OCI-LY3 (cell line): ENCODE data around the gene CCM2.

Experiments used
- H2AFZ ChIP-seq: fragments of 200-600, 300-600 bp; shearing (Covaris generic); 2 replicates; pipeline ENCODE4 v1.6.0; 2014; ENCODE audit warnings: antibody characterized with exemption, low read depth, low read length
- H3K27ac ChIP-seq: fragments of 200-600, 300-600 bp; sonication (generic); 2 replicates; pipeline ENCODE4 v1.5.1; 2014; ENCODE audit warnings: mild to moderate bottlenecking, low read length, moderate library complexity, mixed read lengths
- H3K27me3 ChIP-seq: fragments of 200-600, 300-600 bp; sonication (generic); 2 replicates; pipeline ENCODE4 v1.6.1; 2014; ENCODE audit warnings: low read depth, low read length, mixed read lengths
- H3K36me3 ChIP-seq: fragments of 200-600, 300-600 bp; sonication (generic); replicated peaks from 2 replicates; pipeline ENCODE3; 2014; ENCODE audit warnings: low read depth, low read length, mixed read lengths
- H3K4me1 ChIP-seq: fragments of 300-600, 200-600 bp; sonication (generic); 2 replicates; pipeline ENCODE4 v1.6.1; 2014; ENCODE audit warnings: low read length, mixed read lengths
- H3K4me2 ChIP-seq: fragments of 200-600, 300-600 bp; sonication (generic); 2 replicates; pipeline ENCODE4 v1.6.1; 2014; ENCODE audit warnings: low read length, mixed read lengths
- H3K4me3 ChIP-seq: fragments of 300-600, 200-600 bp; sonication (generic); 2 replicates; pipeline ENCODE4 v1.5.1; 2014; ENCODE audit warnings: antibody characterized with exemption, mild to moderate bottlenecking, low read length, moderate library complexity
- H3K79me2 ChIP-seq: fragments of 300-600, 200-600 bp; shearing (Covaris generic); 2 replicates; pipeline ENCODE4 v1.6.1; 2014; ENCODE audit warnings: mild to moderate bottlenecking, low read length, mixed read lengths
- H3K9ac ChIP-seq: fragments of 300-600, 200-600 bp; shearing (Covaris generic); 2 replicates; pipeline ENCODE4 v1.6.0; 2014; ENCODE audit warnings: mild to moderate bottlenecking, low read length, moderate library complexity
- H3K9me3 ChIP-seq: fragments of 200-600, 300-600 bp; shearing (Covaris generic); 2 replicates; pipeline ENCODE4 v1.6.1; 2014; ENCODE audit warnings: low read length, mixed read lengths; ENCODE audit not compliant: insufficient read depth
- H4K20me1 ChIP-seq: fragments of 200-600, 300-600 bp; sonication (generic); 2 replicates; pipeline ENCODE4 v1.6.1; 2016; ENCODE audit warnings: low read length, mixed read lengths; ENCODE audit not compliant: insufficient read depth
- EZH2phosphoT487 ChIP-seq: fragments of 200-600 bp; shearing (Covaris generic); IDR thresholded peaks from 2 replicates; pipeline ENCODE4 v1.6.1; 2018; ENCODE audit warnings: antibody characterized with exemption, mixed run types, low read depth
- TF ChIP-seq, protein P1 (sequence below): fragments of 200-600, 300-600 bp; sonication (generic); IDR thresholded peaks from 2 replicates; pipeline ENCODE4 v1.5.1; 2014; ENCODE audit warnings: antibody characterized with exemption, low read length, low read depth

CCM2 gene

DNA sequence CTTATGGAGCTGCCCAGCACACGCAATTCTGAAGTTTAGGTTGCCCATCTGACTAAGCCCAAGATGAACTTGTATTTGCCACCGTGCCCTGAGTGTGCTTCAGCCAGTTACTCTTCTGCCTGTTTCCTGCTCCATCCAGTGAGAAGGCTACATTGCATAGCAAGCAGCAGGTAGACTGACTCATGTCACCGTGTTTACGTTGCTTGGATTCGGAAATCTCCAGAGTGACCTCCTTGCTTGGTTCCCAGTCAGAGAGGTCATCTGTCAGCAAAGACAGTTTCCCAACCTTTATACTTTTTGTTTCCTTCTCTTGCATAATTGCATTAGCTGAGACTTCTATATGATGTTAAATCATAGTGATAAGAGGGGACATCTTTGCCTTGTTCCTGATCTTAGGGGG, 57.9 kb downstream of the CCM2 start:
- Histone ChIP-seq H3K79me2 (no peaks in the 10 kb centered on the region), H3K4me1 (no peaks in the 10 kb centered on the region), H2AFZ (no peak overlapping the region), H3K27ac (no peak overlapping the region), H4K20me1 (peaks cover 17% of the 10 kb centered on the region), H3K9ac (no peak overlapping the region), H3K36me3 (no peaks in the 10 kb centered on the region), H3K9me3 (no peaks in the 10 kb centered on the region), H3K4me2 (no peak overlapping the region), H3K27me3 (no peaks in the 10 kb centered on the region), H3K4me3 (no peak overlapping the region)
- TF ChIP-seq, protein P1, sequence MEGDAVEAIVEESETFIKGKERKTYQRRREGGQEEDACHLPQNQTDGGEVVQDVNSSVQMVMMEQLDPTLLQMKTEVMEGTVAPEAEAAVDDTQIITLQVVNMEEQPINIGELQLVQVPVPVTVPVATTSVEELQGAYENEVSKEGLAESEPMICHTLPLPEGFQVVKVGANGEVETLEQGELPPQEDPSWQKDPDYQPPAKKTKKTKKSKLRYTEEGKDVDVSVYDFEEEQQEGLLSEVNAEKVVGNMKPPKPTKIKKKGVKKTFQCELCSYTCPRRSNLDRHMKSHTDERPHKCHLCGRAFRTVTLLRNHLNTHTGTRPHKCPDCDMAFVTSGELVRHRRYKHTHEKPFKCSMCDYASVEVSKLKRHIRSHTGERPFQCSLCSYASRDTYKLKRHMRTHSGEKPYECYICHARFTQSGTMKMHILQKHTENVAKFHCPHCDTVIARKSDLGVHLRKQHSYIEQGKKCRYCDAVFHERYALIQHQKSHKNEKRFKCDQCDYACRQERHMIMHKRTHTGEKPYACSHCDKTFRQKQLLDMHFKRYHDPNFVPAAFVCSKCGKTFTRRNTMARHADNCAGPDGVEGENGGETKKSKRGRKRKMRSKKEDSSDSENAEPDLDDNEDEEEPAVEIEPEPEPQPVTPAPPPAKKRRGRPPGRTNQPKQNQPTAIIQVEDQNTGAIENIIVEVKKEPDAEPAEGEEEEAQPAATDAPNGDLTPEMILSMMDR: no peak
- no peak for TF ChIP-seq EZH2phosphoT487

DNA sequence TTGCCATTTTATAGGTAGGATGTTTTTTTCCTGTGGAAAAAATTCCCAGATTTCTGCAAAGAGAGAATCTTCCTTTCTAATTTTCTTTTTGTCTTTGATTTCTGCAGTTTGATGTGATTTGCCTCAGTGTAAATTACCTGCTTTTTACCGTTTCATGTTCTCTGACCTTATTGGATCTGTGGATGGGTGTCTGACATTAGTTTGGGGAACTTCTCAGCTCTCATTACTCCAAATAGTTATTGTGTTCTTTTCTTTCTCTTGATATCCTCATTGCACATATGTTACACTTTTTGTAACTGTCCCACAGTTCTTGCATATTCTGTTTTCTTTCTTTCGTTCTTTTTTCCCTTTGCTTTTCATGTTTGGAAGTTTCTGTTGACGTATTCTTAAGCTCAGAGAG, 60.3 kb downstream of the CCM2 start:
- Histone ChIP-seq H3K9ac (no peak overlapping the region), H2AFZ (no peak overlapping the region), H3K36me3 (no peaks in the 10 kb centered on the region), H3K9me3 (no peaks in the 10 kb centered on the region), H3K4me1 (no peaks in the 10 kb centered on the region), H3K4me3 (no peak overlapping the region), H3K27me3 (no peaks in the 10 kb centered on the region), H3K79me2 (no peaks in the 10 kb centered on the region), H3K4me2 (no peak overlapping the region), H3K27ac (no peak overlapping the region), H4K20me1 (peaks cover 17% of the 10 kb centered on the region; the same call in 1 of the 2 replicates)
- TF ChIP-seq, protein P1: no peak
- no peak for TF ChIP-seq EZH2phosphoT487

DNA sequence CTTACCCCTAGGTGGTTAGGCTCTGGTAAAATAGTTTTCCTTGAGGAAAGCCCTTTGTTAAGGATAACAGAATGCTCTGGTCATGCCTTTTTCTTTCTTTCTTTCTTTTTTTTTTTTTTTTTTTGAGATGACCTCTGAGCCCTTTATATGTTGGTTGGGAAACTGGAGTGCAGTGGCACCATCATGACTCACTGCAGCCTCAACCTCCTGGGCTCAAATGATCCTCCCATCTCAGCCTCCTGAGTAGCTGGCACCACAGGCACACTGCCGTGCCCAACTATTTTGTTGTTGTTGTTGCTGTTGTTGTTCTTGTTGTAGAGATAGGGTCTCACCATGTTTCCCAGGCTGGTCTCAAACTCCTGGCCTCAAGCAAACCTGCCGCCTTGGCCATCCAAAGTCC, 61.4 kb downstream of the CCM2 start:
- no peaks in the 10 kb centered on the region for H3K79me2 ChIP-seq
- no peak overlapping the region for H3K9ac ChIP-seq
- no peak for TF ChIP-seq EZH2phosphoT487
- TF ChIP-seq, protein P1: no peak
- no peaks in the 10 kb centered on the region for H3K27me3 ChIP-seq
- peaks cover 17% of the 10 kb centered on the region; the same call in 1 of the 2 replicates for H4K20me1 ChIP-seq
- H3K4me2 ChIP-seq: no peak overlapping the region
- H3K36me3 ChIP-seq: no peaks in the 10 kb centered on the region
- H3K4me3 ChIP-seq: no peak overlapping the region
- no peaks in the 10 kb centered on the region for H3K9me3 ChIP-seq
- H3K27ac ChIP-seq: no peak overlapping the region
- H3K4me1 ChIP-seq: no peaks in the 10 kb centered on the region
- H2AFZ ChIP-seq: no peak overlapping the region

DNA sequence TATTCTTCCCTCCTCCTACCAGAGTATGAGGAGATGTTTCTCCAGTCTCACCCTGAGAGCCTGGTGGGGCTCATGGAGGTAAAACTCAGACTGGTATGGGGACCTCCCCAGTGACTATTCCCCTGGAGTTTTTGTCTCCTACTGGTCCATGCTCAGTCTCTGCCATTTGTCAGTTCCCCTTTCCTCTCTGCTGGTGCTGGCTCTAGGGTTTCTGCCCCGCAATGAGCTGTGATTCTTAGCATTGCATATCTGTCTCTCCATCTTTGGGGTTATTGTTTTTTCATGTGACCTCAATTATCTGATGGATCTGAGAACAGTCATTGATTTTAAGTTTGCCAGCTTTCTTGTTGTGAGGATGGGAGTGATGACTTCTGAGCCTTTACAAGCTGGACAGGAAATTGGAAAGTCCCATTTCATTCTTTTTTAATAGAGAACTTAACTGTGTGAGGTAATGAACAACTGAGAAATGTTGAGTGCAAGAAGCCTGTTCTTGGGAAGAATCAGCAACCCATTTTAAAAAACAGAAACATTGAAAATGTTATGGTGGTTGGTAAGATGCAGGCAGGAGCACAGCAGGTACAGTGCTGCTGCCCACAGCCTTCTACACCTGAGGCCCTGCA, 61.9 kb downstream of the CCM2 start:
- no peak overlapping the region for H2AFZ ChIP-seq
- no peaks in the 10 kb centered on the region for H3K9me3 ChIP-seq
- no peaks in the 10 kb centered on the region for H3K36me3 ChIP-seq
- H3K27ac ChIP-seq: no peak overlapping the region
- H3K79me2 ChIP-seq: no peaks in the 10 kb centered on the region
- H4K20me1 ChIP-seq: peaks cover 17% of the 10 kb centered on the region; the same call in 1 of the 2 replicates
- no peak overlapping the region for H3K4me3 ChIP-seq
- H3K27me3 ChIP-seq: no peaks in the 10 kb centered on the region
- H3K4me2 ChIP-seq: no peak overlapping the region
- no peaks in the 10 kb centered on the region for H3K4me1 ChIP-seq
- H3K9ac ChIP-seq: no peak overlapping the region
- TF ChIP-seq EZH2phosphoT487: no peak
- TF ChIP-seq, protein P1: no peak
